ENCODE measurements around the gene SLC35B4. TPM values are rescaled to one million over a fixed set of nuclear protein-coding genes. Genes with fewer than 3 reads are reported as not detected.

The SLC35B4 gene
- total and polyA plus RNA-seq, 2 experiments from 2014 or later = 13.7 to 18.8 TPM

- H3K4me3 ChIP-seq = no peak overlapping the region
- no peak for TF ChIP-seq EZH2phosphoT487 (IDR thresholded peaks at IDR 0.05; ENCODE audit: low read depth, severe bottlenecking, unreplicated experiment)
- TF ChIP-seq EZH2 (IDR thresholded peaks at IDR 0.05; ENCODE audit: borderline replicate concordance) = no peak
- no peak for TF ChIP-seq CTCF (IDR thresholded peaks at IDR 0.05; ENCODE audit: poor library complexity)
- no peak for DNase-seq (ENCODE audit: low spot score)
- no peaks in the 10 kb centered on the region for H4K20me1 ChIP-seq (ENCODE audit: insufficient read depth, poor library complexity, severe bottlenecking)
- H3K27ac ChIP-seq = no peak overlapping the region
- H3K9me2 ChIP-seq (replicated peaks; ENCODE audit: insufficient read depth) = no peaks in the 10 kb centered on the region
- H3K79me2 ChIP-seq = peaks cover 20% of the 10 kb centered on the region
- no peaks in the 10 kb centered on the region for H3K36me3 ChIP-seq (replicated peaks; ENCODE audit: insufficient read depth, low read depth)
- H3K4me1 ChIP-seq (ENCODE audit: insufficient read depth) = peaks cover 6% of the 10 kb centered on the region
- H3K4me2 ChIP-seq = no peak overlapping the region
- no peaks in the 10 kb centered on the region for H3K9me3 ChIP-seq (ENCODE audit: low read depth)
- no peak overlapping the region for H2AFZ ChIP-seq
- peaks cover 3% of the 10 kb centered on the region for H3K27me3 ChIP-seq
Observed at GRCh38 chr7:134318443-134318842, 1.7 kb upstream of the SLC35B4 start.

GRCh38 chr7:134317434-134317833 is 704 bp upstream of the SLC35B4 start:
- Histone ChIP-seq H3K36me3 (replicated peaks; ENCODE audit: insufficient read depth, low read depth) (no peaks in the 10 kb centered on the region), H4K20me1 (ENCODE audit: insufficient read depth, poor library complexity, severe bottlenecking) (no peaks in the 10 kb centered on the region), H3K4me1 (ENCODE audit: insufficient read depth) (peaks cover 13% of the 10 kb centered on the region), H3K79me2 (peaks cover 30% of the 10 kb centered on the region), H3K9me3 (ENCODE audit: low read depth) (no peaks in the 10 kb centered on the region), H3K4me3 (no peak overlapping the region), H3K9me2 (replicated peaks; ENCODE audit: insufficient read depth) (no peaks in the 10 kb centered on the region), H2AFZ (peak overlapping the region; percentile 43), H3K27ac (peak overlapping the region; percentile 3), H3K27me3 (peaks cover 3% of the 10 kb centered on the region), H3K4me2 (peak overlapping the region; percentile 70)
- WGBS (ENCODE audit: low lambda C conversion rate, missing lambda C conversion rate) = 68% methylated on average over 7 of the region's 7 CpGs
- no peak for DNase-seq (ENCODE audit: low spot score)
- TF ChIP-seq EZH2 (IDR thresholded peaks at IDR 0.05; ENCODE audit: borderline replicate concordance) = no peak
- no peak for TF ChIP-seq EZH2phosphoT487 (IDR thresholded peaks at IDR 0.05; ENCODE audit: low read depth, severe bottlenecking, unreplicated experiment)
- TF ChIP-seq CTCF (IDR thresholded peaks at IDR 0.05; ENCODE audit: poor library complexity) = no peak

GRCh38 chr7:134315679-134316538 is 821 bp downstream of the SLC35B4 start:
- Histone ChIP-seq H2AFZ (peak overlapping the region; percentile 67), H3K36me3 (replicated peaks; ENCODE audit: insufficient read depth, low read depth) (no peaks in the 10 kb centered on the region), H3K9me2 (replicated peaks; ENCODE audit: insufficient read depth) (no peaks in the 10 kb centered on the region), H4K20me1 (ENCODE audit: insufficient read depth, poor library complexity, severe bottlenecking) (no peaks in the 10 kb centered on the region), H3K9me3 (ENCODE audit: low read depth) (no peaks in the 10 kb centered on the region), H3K4me2 (peak overlapping the region; percentile 91), H3K79me2 (peaks cover 39% of the 10 kb centered on the region), H3K27ac (peak overlapping the region; percentile 73), H3K4me3 (peak overlapping the region; percentile 92), H3K27me3 (no peaks in the 10 kb centered on the region), H3K4me1 (ENCODE audit: insufficient read depth) (peaks cover 13% of the 10 kb centered on the region)
- peak; percentile 36 for DNase-seq (ENCODE audit: low spot score)
- no peak for TF ChIP-seq EZH2 (IDR thresholded peaks at IDR 0.05; ENCODE audit: borderline replicate concordance)
- no peak for TF ChIP-seq EZH2phosphoT487 (IDR thresholded peaks at IDR 0.05; ENCODE audit: low read depth, severe bottlenecking, unreplicated experiment)
- TF ChIP-seq CTCF (IDR thresholded peaks at IDR 0.05; ENCODE audit: poor library complexity) = no peak
- WGBS (ENCODE audit: low lambda C conversion rate, missing lambda C conversion rate) = 27% methylated on average over 19 of the region's 20 CpGs
